Thyroid gland (tissue), 4 donors: ENCODE results near the gene SEMA5A. TPM values are rescaled to one million over a fixed set of nuclear protein-coding genes. Genes with fewer than 3 reads are reported as not detected.

Source experiments
- DNase-seq, 2 donors: peaks; one replicate each; pipeline ENCODE4 v3.0.0-alpha.2; 2019
- H3K27ac ChIP-seq, 3 donors: fragments of 200-600 bp; sonication (generic); 1 replicate in 2 of 3; 2 replicates in 1 of 3; pipeline ENCODE4 v1.5.1; 2016 to 2019; ENCODE audit warnings: mild to moderate bottlenecking in 1 of 3, moderate library complexity in 1 of 3
- H3K27me3 ChIP-seq: fragments of 200-600 bp; sonication (generic); one replicate; pipeline ENCODE4 v1.5.1; 2019
- H3K36me3 ChIP-seq, 2 donors: fragments of 200-600 bp; sonication (generic); one replicate each; pipeline ENCODE4 v1.5.1; 2016 to 2019
- H3K4me1 ChIP-seq, 2 donors: fragments of 200-600 bp; sonication (generic); one replicate each; pipeline ENCODE4 v1.5.1; 2017 to 2019
- H3K4me3 ChIP-seq, 3 donors: fragments of 200-600 bp; sonication (generic); replicated peaks in 1 of 3; 1 replicate in 2 of 3; 2 replicates in 1 of 3; pipeline ENCODE4 v1.5.1; 2016; ENCODE audit warnings: mild to moderate bottlenecking in 1 of 3
- H3K9me3 ChIP-seq: fragments of 200-600 bp; sonication (generic); one replicate; pipeline ENCODE4 v1.5.1; 2017
- POLR2A ChIP-seq, 2 donors: fragments of 450-650 bp; IDR thresholded peaks; one replicate each; pipeline ENCODE4 v1.6.1; 2017; ENCODE audit warnings: antibody characterized with exemption in 2 of 2, mild to moderate bottlenecking in 2 of 2, moderate library complexity in 1 of 2
- WGBS, 2 donors: methylation state at CpG; one replicate each; pipeline ENCODE4 v1.1.5; 2017; 5-methylcytosine and 5-hydroxymethylcytosine counted together
- intact Hi-C: fragments of 100-400 bp; cut with DNase I; formaldehyde crosslinking; loops from one replicate; pipeline ENCODE4 v1.15.1; 2023
- total RNA-seq, 4 donors: library from RNA; depleted of rRNA; stranded (reverse); fragments of >200 nt; gene quantifications; one replicate each; pipeline ENCODE4 v1.2.3, GENCODE V29; 2016
- TF ChIP-seq, protein P1 (sequence below), 6 experiments: fragments of 200-600 bp in 3 of 6; fragments of 450-650 bp in 3 of 6; sonication (generic) in 3 of 6; IDR thresholded peaks; one replicate each; pipeline ENCODE4 v1.5.1; 2016 to 2019; ENCODE audit warnings: antibody characterized with exemption in 6 of 6, mild to moderate bottlenecking in 2 of 6, inconsistent platforms in 1 of 6, moderate library complexity in 1 of 6

Gene SEMA5A
- total RNA-seq, 4 donors from 2014 or later: 1.8 to 8.4 (median 3.8) TPM

GRCh38 chr5:9415566-9415965 lies 130.3 kb downstream of the SEMA5A start:
- WGBS, 2 donors: 43 to 84% methylated on average over 2 of the region's 2 CpGs
- no peaks in the 10 kb centered on the region for H3K27me3 ChIP-seq
- H3K9me3 ChIP-seq: no peaks in the 10 kb centered on the region
- no peaks in the 10 kb centered on the region for H3K36me3 ChIP-seq
- H3K4me3 ChIP-seq: no peak overlapping the region
- no peak for DNase-seq
- TF ChIP-seq POLR2A (IDR thresholded peaks at IDR 0.05): no peak
- TF ChIP-seq, protein P1, sequence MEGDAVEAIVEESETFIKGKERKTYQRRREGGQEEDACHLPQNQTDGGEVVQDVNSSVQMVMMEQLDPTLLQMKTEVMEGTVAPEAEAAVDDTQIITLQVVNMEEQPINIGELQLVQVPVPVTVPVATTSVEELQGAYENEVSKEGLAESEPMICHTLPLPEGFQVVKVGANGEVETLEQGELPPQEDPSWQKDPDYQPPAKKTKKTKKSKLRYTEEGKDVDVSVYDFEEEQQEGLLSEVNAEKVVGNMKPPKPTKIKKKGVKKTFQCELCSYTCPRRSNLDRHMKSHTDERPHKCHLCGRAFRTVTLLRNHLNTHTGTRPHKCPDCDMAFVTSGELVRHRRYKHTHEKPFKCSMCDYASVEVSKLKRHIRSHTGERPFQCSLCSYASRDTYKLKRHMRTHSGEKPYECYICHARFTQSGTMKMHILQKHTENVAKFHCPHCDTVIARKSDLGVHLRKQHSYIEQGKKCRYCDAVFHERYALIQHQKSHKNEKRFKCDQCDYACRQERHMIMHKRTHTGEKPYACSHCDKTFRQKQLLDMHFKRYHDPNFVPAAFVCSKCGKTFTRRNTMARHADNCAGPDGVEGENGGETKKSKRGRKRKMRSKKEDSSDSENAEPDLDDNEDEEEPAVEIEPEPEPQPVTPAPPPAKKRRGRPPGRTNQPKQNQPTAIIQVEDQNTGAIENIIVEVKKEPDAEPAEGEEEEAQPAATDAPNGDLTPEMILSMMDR (IDR thresholded peaks at IDR 0.05): no peak
- no peak overlapping the region for H3K27ac ChIP-seq
- intact Hi-C loops: no loop called here
- no peaks in the 10 kb centered on the region for H3K4me1 ChIP-seq

- intact Hi-C loops: no loop called here
- Histone ChIP-seq H3K4me1 (no peaks in the 10 kb centered on the region), H3K36me3 (no peaks in the 10 kb centered on the region), H3K9me3 (no peaks in the 10 kb centered on the region), H3K4me3 (no peak overlapping the region), H3K27ac (no peak overlapping the region), H3K27me3 (no peaks in the 10 kb centered on the region)
- no peak for DNase-seq
- WGBS, 2 donors: 76 to 79% methylated on average over 3 of the region's 3 CpGs
- TF ChIP-seq, protein P1 (IDR thresholded peaks at IDR 0.05): no peak
- no peak for TF ChIP-seq POLR2A (IDR thresholded peaks at IDR 0.05)
These were observed 130.8 kb downstream of the SEMA5A start for GRCh38 chr5:9415091-9415490.

- H3K4me1 ChIP-seq: no peaks in the 10 kb centered on the region
- no peaks in the 10 kb centered on the region for H3K9me3 ChIP-seq
- intact Hi-C loops: no loop called here
- WGBS, 2 donors: 82 to 91% methylated on average over 4 of the region's 4 CpGs
- H3K27ac ChIP-seq: no peak overlapping the region
- no peak overlapping the region for H3K4me3 ChIP-seq
- H3K27me3 ChIP-seq: no peaks in the 10 kb centered on the region
- DNase-seq: no peak
- H3K36me3 ChIP-seq: no peaks in the 10 kb centered on the region
- TF ChIP-seq, protein P1 (IDR thresholded peaks at IDR 0.05): no peak
- TF ChIP-seq POLR2A (IDR thresholded peaks at IDR 0.05): no peak
These were observed 134.7 kb downstream of the SEMA5A start for GRCh38 chr5:9411142-9411541.

GRCh38 chr5:9409413-9409960 lies 136.4 kb downstream of the SEMA5A start:
- WGBS, 2 donors: 40 to 61% methylated on average over 10 of the region's 10 CpGs
- no peak overlapping the region for H3K27ac ChIP-seq
- no peaks in the 10 kb centered on the region for H3K4me1 ChIP-seq
- no peaks in the 10 kb centered on the region for H3K27me3 ChIP-seq
- DNase-seq: no peak
- no peak for TF ChIP-seq POLR2A (IDR thresholded peaks at IDR 0.05)
- TF ChIP-seq, protein P1 (IDR thresholded peaks at IDR 0.05): no peak
- H3K36me3 ChIP-seq: no peaks in the 10 kb centered on the region
- no peaks in the 10 kb centered on the region for H3K9me3 ChIP-seq
- intact Hi-C loops: no loop called here
- no peak overlapping the region for H3K4me3 ChIP-seq

DNA sequence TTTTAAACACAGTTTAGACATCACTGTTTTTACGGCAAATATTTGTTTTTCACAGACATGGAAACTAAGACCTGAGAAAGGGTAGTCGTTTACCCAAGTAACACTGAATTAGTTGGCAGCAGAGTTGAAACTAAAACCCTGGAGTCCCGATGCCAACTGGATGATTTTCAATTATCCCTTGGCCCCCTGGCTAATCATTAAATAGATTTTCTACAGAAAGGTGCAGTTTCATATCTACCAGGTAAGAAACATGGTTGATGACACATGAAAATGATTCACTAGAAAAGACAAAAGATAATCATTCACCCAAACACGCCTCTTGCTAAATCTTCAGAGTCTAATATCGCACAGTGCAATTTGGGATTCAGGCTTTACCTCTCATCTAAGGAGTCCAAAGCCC lies 136.9 kb downstream of the SEMA5A start:
- no peak for TF ChIP-seq POLR2A (IDR thresholded peaks at IDR 0.05)
- TF ChIP-seq, protein P1 (IDR thresholded peaks at IDR 0.05): no peak
- H3K27me3 ChIP-seq: no peaks in the 10 kb centered on the region
- no peak for DNase-seq
- no peaks in the 10 kb centered on the region for H3K4me1 ChIP-seq
- WGBS, 2 donors: 84 to 87% methylated on average over 5 of the region's 5 CpGs
- no peaks in the 10 kb centered on the region for H3K36me3 ChIP-seq
- H3K27ac ChIP-seq: no peak overlapping the region
- intact Hi-C loops: no loop called here
- no peaks in the 10 kb centered on the region for H3K9me3 ChIP-seq
- no peak overlapping the region for H3K4me3 ChIP-seq
